GM12801 (cell line): Measurements from ENCODE around the gene GAS5.

Source experiments
- TF ChIP-seq, protein P1 (sequence below): IDR thresholded peaks from one replicate; pipeline ENCODE4 v1.5.1; 2011; ENCODE audit warnings: control low read depth; ENCODE audit not compliant: insufficient read length; ENCODE audit errors: extremely low read depth

GAS5 gene

DNA sequence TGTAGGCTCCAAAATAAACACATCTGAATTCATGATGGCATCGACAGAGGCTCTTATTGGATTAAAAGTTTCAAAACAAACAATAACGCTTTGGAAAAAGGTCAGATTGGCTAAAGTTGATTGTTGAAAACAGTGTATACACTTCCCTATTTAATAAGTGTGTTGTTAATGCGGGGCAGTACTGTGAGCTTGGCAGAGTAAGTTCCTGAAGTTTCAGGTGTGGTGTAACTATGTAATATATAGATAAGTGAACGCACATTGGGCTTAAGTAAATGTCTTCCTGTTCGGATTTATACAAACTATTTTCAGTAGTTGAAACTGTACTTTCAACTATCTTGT, 1.2 kb upstream of the GAS5 start:
- TF ChIP-seq, protein P1, sequence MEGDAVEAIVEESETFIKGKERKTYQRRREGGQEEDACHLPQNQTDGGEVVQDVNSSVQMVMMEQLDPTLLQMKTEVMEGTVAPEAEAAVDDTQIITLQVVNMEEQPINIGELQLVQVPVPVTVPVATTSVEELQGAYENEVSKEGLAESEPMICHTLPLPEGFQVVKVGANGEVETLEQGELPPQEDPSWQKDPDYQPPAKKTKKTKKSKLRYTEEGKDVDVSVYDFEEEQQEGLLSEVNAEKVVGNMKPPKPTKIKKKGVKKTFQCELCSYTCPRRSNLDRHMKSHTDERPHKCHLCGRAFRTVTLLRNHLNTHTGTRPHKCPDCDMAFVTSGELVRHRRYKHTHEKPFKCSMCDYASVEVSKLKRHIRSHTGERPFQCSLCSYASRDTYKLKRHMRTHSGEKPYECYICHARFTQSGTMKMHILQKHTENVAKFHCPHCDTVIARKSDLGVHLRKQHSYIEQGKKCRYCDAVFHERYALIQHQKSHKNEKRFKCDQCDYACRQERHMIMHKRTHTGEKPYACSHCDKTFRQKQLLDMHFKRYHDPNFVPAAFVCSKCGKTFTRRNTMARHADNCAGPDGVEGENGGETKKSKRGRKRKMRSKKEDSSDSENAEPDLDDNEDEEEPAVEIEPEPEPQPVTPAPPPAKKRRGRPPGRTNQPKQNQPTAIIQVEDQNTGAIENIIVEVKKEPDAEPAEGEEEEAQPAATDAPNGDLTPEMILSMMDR = no peak

DNA sequence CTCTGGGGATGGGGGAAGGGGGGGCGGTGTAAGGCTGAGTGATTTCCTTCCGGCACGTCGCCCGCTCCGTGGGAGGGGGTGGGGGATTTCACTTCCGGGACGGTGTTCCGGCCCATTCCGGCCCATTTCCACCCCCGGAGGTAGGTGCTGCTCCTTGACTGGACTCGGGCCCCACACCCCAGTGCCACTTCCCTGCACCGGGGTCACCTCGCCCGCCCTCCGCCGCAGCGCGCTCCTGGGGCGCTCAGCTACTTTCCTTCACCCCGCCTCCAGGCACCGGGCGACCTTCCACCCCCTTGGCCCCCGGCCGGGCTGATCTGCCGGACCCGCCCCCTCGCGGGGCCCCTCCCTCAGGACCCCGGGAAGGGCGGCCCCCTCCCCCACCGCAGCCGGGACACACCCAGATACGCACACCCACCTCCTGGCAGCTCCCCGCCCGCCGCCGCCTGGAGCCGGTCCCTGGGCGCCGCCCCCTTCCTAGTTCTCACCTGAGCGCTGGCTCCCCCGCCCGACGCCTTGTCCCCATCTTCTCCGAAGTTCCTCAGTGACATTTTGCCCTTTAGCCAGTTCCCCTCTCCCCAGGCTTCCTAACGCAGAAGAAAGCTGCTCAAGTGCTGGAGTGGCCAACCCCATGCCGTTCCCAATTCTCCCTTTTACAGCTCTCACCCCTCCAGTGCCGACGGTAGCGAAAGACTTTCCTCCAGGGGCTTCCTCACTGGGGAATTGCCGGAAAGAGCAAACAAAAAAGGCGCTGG, 654 bp upstream of the GAS5 start, which contains the start of gene ZBTB37:
Gene ZBTB37 (plus strand): TSS at position 115 of the 755 bp plus-strand sequence. CDS start 1,846 bp downstream, outside the sequence.
- TF ChIP-seq, protein P1 = no peak

DNA sequence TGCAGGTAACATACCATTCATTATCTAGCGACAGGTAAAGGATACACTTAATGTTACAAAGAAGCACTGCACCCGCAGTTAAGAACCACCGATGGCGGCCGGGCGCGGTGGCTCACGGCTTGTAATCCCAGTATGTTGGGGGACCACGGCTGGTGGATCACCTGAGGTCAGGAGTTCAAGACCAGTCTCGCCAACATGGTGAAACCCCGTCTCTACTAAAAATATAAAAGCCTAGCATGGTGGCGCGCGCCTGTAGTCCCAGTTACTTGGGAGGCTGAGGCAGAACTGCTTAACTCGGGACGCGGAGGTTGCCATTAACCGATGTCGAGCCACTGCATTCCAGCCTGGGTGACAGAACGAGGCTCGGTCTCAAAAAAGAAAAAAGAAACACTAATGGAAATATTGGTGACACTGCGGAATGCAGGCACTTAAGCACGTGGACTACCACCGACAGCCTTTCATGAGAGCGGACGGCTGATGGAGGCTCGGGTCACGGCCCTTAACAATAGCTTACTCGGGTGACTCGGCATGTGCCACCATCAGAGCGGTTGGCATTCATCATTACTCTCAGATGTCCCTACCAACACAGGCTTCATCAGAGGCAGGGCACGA, 542 bp downstream of the GAS5 start:
- TF ChIP-seq, protein P1 = no peak

DNA sequence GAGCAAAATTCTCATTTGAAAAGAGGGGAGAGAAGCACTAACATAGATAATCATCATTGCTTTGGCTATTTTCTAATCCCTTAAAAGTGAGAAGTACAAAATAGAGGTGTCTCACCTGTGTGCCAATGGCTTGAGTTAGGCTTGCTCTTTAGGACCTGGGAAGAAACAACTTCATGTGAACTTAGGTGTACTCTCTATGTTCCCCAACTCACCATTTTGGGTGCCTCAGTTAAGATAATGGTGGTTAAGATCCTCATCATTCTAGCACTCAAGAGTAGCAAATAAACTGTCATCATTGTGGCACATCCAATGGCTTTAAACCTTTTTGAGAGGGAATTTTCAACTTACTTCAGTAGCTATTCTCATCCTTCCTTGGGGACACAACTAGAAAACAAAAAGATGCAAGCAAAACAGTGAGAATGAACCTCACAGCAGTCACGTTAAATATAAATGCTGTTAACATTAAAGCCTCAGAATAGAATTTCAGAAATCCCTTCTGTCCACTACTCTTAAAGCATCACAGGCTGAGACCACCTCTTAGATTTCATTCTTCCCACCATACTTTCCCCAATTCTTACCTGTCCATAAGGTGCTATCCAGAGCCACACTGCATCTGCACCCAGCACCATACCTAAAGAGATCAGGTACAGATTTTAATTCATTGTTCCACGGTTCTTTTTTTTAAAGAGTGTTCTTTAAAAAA, 1.2 kb downstream of the GAS5 start:
- TF ChIP-seq, protein P1 = no peak

DNA sequence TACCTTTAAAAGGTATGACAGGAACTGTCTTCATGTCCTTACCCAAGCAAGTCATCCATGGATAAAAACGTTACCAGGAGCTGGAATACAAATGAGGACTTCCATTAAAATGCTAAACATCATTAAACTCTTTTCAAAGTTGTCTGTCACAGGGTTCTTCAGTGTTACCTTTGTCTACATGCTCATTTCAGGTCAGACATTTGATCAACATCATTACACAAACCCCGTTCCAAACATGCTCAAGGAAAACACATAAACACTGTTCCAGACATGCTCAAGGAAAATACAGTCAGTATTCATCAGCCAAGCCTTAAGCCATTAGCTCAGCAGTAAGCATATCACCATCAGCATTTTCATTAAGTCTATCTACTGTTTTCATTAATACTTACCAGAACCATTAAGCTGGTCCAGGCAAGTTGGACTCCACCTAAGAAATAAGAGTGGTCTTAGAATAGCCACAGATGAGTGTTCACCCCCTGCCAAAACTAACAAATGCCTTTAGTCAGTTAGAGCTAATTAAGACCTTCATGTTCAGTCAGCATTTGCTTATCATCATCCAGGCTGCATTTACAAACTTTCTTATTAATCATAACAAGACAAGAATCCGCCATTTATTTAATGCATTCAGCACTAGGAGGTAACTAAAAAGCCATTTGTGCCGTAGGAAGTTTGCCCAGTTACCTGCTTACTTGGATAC, 2.2 kb downstream of the GAS5 start:
- TF ChIP-seq, protein P1 = no peak

DNA sequence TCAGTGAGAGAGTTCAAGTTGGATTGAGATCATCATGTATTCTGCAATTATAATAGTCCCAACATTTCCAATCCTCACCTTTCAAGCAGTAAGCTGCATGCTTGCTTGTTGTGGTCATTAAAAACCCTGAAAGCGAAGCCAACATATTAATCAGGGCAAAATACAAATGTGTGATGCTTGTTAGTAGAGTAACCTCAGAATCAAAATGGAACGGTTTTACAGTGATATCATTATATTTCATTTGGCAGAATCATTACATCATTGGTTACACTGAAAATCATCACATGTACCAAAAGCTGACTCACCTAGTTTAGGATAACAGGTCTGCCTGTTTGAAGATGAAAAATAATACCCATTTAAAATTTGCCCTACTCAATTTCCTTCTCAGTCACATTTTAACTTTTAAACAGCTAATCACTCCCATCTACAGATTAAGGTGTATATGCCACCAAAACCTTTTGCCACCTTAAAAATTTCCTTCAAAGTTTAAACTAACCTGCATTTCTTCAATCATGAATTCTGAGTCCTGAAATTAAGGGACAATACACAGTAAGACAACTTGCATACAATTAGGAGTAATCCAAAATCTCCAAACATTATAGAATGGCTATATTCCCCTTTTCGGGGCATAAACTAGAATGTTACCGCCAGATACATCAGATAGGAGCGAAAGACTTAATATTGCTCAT, 3.5 kb downstream of the GAS5 start:
- TF ChIP-seq, protein P1 = no peak
